Lower leg skin (tissue), 4 donors: Measurements from ENCODE around the gene METTL25B. TPM values are rescaled to one million over a fixed set of nuclear protein-coding genes. Genes with fewer than 3 reads are reported as not detected.

ENCODE experiments used
- DNase-seq, 2 donors: peaks; one replicate each; pipeline ENCODE4 v3.0.0-alpha.2; 2019; ENCODE audit warnings: low spot score in 2 of 2
- H3K4me3 ChIP-seq: fragments of 200-600 bp; sonication (generic); 2 replicates; pipeline ENCODE4 v1.5.1; 2017; ENCODE audit warnings: mild to moderate bottlenecking, low read depth; ENCODE audit not compliant: poor library complexity, severe bottlenecking
- CTCF ChIP-seq, 3 donors: fragments of 450-650 bp; IDR thresholded peaks; one replicate each; pipeline ENCODE4 v1.5.1; 2016; ENCODE audit warnings: antibody characterized with exemption in 3 of 3, mild to moderate bottlenecking in 3 of 3, moderate library complexity in 2 of 3
- POLR2A ChIP-seq, 2 donors: fragments of 450-650 bp; IDR thresholded peaks; one replicate each; pipeline ENCODE4 v1.6.1; 2016 to 2017; ENCODE audit warnings: antibody characterized with exemption in 2 of 2, mild to moderate bottlenecking in 1 of 2, moderate library complexity in 1 of 2
- whole genome bisulfite sequencing, 2 donors: methylation state at CpG; one replicate each; pipeline ENCODE4 v1.1.5; 2018; 5-methylcytosine and 5-hydroxymethylcytosine counted together
- intact Hi-C: fragments of 100-400 bp; cut with DNase I; formaldehyde crosslinking; loops from one replicate; pipeline ENCODE4 v1.15.0; 2023; ENCODE audit warnings: low total_unique reads
- total RNA-seq, 4 donors: library from RNA; depleted of rRNA; stranded (reverse); fragments of >200 nt; gene quantifications; one replicate each; pipeline ENCODE4 v1.1.0, GENCODE V29; 2016

Gene METTL25B
- total RNA-seq, 4 donors from 2014 or later, result 20.3 to 39.0 (median 28.2) TPM

GRCh38 chr1:156707417-156708217 lies 20.7 kb upstream of the METTL25B start:
- no peak for DNase-seq
- intact Hi-C loops, result no loop called here
- TF ChIP-seq CTCF (IDR thresholded peaks at IDR 0.05) (no peak), POLR2A (IDR thresholded peaks at IDR 0.05) (no peak)
- no peak overlapping the region for H3K4me3 ChIP-seq
- WGBS, 2 donors, result 50 to 51% methylated on average over 8 of the region's 8 CpGs

DNA sequence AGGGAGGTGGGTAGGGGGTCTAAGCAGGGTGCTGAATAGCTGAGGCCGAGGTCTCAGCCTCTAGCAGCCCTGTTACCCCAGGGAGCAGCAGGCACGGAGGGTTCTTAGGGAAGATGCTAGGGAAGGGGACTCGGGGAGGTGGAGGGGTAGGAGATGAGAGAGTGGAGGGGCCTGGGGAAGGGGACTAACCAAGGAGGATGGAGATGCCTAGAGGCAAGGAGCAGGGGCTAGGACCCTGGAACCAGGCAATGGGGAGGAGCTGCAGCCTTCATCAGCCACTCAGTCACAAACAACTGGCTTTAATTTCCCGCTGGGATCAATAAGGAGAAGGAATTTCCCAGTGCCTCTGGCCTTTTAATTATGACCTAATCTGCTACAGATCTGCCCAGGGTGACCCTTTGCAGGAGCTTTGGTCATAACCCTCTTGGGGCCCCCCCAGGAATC lies 20.0 kb upstream of the METTL25B start:
- WGBS, 2 donors, result 37% methylated on average over 4 of the region's 4 CpGs
- TF ChIP-seq POLR2A (IDR thresholded peaks at IDR 0.05) (no peak), CTCF (IDR thresholded peaks at IDR 0.05) (no peak)
- DNase-seq, result no peak
- no peak overlapping the region for H3K4me3 ChIP-seq
- intact Hi-C loops, result no loop called here

- intact Hi-C loops, result no loop called here
- WGBS, 2 donors, result 33 to 45% methylated on average over 4 of the region's 4 CpGs
- no peak for TF ChIP-seq POLR2A (IDR thresholded peaks at IDR 0.05)
- no peak for TF ChIP-seq CTCF (IDR thresholded peaks at IDR 0.05)
- DNase-seq, result peak in 1 of 2 donors; percentile 72
- H3K4me3 ChIP-seq, result no peak overlapping the region
Observed at GRCh38 chr1:156709031-156709430, 19.2 kb upstream of the METTL25B start.

- 23 to 29% methylated on average over 11 of the region's 11 CpGs for WGBS, 2 donors
Observed at GRCh38 chr1:156709757-156710489, 18.3 kb upstream of the METTL25B start.

More at GRCh38 chr1:156709757-156710489, 18.3 kb upstream of the METTL25B start:
- TF ChIP-seq POLR2A (IDR thresholded peaks at IDR 0.05), result no peak
- no peak for TF ChIP-seq CTCF (IDR thresholded peaks at IDR 0.05)
- no peak overlapping the region for H3K4me3 ChIP-seq
- intact Hi-C loops, result no loop called here
- DNase-seq, result peak; percentile 67 to 92
